Measurements from ENCODE around the gene ANKS1B.

GRCh38 chr12:99343960-99344359, 640.8 kb downstream of the ANKS1B start:
- TF ChIP-seq GATA3 (IDR thresholded peaks at IDR 0.05; ENCODE audit: low read depth, low read length) (no peak), GATA2 (IDR thresholded peaks at IDR 0.05; ENCODE audit: low read depth, low read length) (no peak)

Data from SH-SY5Y (cell line).